DOHH2 (cell line): Measurements from ENCODE around the gene SPDYE11.
"Not testable (repeated sequence)": the region's sequence is repeated elsewhere in the genome, so short reads cannot be mapped to it uniquely, and the experiment has no call there.

Experiments used
- CTCF ChIP-seq: fragments of 200-600 bp; sonication (generic); IDR thresholded peaks from one replicate; pipeline ENCODE4 v1.5.1; 2014; ENCODE audit warnings: antibody characterized with exemption, mild to moderate bottlenecking, low read depth, low read length; ENCODE audit not compliant: poor library complexity, severe bottlenecking
- EZH2phosphoT487 ChIP-seq: fragments of 200-600 bp; sonication (generic); IDR thresholded peaks from 2 replicates; pipeline ENCODE4 v1.6.1; 2017; ENCODE audit warnings: borderline replicate concordance, mild to moderate bottlenecking, antibody characterized with exemption, low read length, moderate library complexity, mixed read lengths

- not testable (repeated sequence) for TF ChIP-seq CTCF, EZH2phosphoT487
Measured at GRCh38 chr7:72997887-72998468, 59.7 kb downstream of the SPDYE11 start.
